ENCODE data around the gene FDX2.

- no peak for TF ChIP-seq CTCF (conservative IDR thresholded peaks at IDR 0.05 in 1 of 2, IDR thresholded peaks at IDR 0.05 in 1 of 2; ENCODE audit: low read depth in 1 of 2, low read length in 2 of 2)
- no peak for TF ChIP-seq EZH2 (IDR thresholded peaks at IDR 0.05; ENCODE audit: low read length, missing control alignments)
Observed at GRCh38 chr19:10325732-10326131, 9.9 kb upstream of the FDX2 start.
